Vagina (tissue), 2 donors: ENCODE measurements around the gene BNC2. TPM values are rescaled to one million over a fixed set of nuclear protein-coding genes. Genes with fewer than 3 reads are reported as not detected.

Experiments
- DNase-seq, 2 donors: peaks; one replicate each; pipeline ENCODE4 v3.0.0-alpha.2; 2017; ENCODE audit errors: extremely low spot score in 2 of 2
- H3K27ac ChIP-seq: fragments of 200-600 bp; sonication (generic); one replicate; pipeline ENCODE4 v1.5.1; 2019
- H3K27me3 ChIP-seq: fragments of 200-600 bp; sonication (generic); one replicate; pipeline ENCODE4 v1.5.1; 2019
- H3K36me3 ChIP-seq, 2 donors: fragments of 200-600 bp; sonication (generic); one replicate each; pipeline ENCODE4 v1.5.1; 2017 to 2019
- H3K4me1 ChIP-seq: fragments of 200-600 bp; sonication (generic); one replicate; pipeline ENCODE4 v1.5.1; 2019
- H3K4me3 ChIP-seq, 2 donors: fragments of 200-600 bp; sonication (generic); 1 replicate in 1 of 2; 2 replicates in 1 of 2; pipeline ENCODE4 v1.5.1; 2016 to 2019
- H3K9me3 ChIP-seq: fragments of 200-600 bp; sonication (generic); one replicate; pipeline ENCODE4 v1.5.1; 2019
- POLR2A ChIP-seq, 2 donors: fragments of 450-650 bp; IDR thresholded peaks; one replicate each; pipeline ENCODE4 v1.6.1; 2017; ENCODE audit warnings: antibody characterized with exemption in 2 of 2, mild to moderate bottlenecking in 2 of 2, moderate library complexity in 2 of 2
- POLR2AphosphoS5 ChIP-seq, 2 donors: sonication (generic); formaldehyde crosslinking; IDR thresholded peaks; one replicate each; pipeline ENCODE4 v1.9.0; 2017; ENCODE audit warnings: antibody characterized with exemption in 2 of 2, mild to moderate bottlenecking in 2 of 2, low read depth in 1 of 2; ENCODE audit not compliant: insufficient read depth in 1 of 2
- intact Hi-C: fragments of 100-400 bp; cut with DNase I; formaldehyde crosslinking; loops from one replicate; pipeline ENCODE4 v1.15.1; 2023
- total RNA-seq: library from RNA; depleted of rRNA; stranded (reverse); fragments of >200 nt; gene quantifications from one replicate; pipeline ENCODE4 v1.2.3, GENCODE V29; 2016
- TF ChIP-seq, protein P1 (sequence below), 3 experiments: fragments of 450-650 bp in 2 of 3; fragments of 200-600 bp in 1 of 3; sonication (generic) in 1 of 3; IDR thresholded peaks; one replicate each; pipeline ENCODE4 v1.5.1; 2017 to 2019; ENCODE audit warnings: antibody characterized with exemption in 3 of 3, mild to moderate bottlenecking in 2 of 3, moderate library complexity in 2 of 3

The BNC2 gene
- total RNA-seq, 1 donor from 2014 or later = 33.9 TPM

DNA sequence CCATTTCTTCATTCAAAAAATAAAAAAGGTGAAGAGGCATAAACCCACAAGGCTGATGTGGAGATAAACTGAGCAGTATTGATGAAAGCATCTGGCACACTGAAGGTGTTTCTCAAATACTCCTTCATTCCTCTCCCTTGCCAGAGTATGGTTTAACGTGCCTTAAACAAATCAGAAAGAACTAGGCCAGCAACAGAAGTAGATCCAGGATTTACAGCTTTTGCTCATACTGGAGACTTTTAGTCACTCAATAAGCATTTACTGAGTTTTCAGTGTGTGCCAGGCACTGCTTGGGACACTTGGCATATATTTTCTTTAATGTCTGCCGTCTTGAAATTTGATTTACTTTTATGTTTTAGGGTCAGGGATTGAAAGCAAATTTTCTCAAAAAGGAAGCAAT lies 53.0 kb downstream of the BNC2 start:
- DNase-seq = no peak
- intact Hi-C loops = no loop called here
- no peaks in the 10 kb centered on the region for H3K36me3 ChIP-seq
- no peaks in the 10 kb centered on the region for H3K27me3 ChIP-seq
- no peak overlapping the region for H3K4me3 ChIP-seq
- H3K9me3 ChIP-seq = no peaks in the 10 kb centered on the region
- H3K27ac ChIP-seq = no peak overlapping the region
- peaks cover 26% of the 10 kb centered on the region for H3K4me1 ChIP-seq
- TF ChIP-seq POLR2AphosphoS5 (IDR thresholded peaks at IDR 0.05; ENCODE audit: insufficient read depth in 1 of 2, low read depth in 1 of 2) (no peak), POLR2A (IDR thresholded peaks at IDR 0.05) (no peak)
- TF ChIP-seq, protein P1, sequence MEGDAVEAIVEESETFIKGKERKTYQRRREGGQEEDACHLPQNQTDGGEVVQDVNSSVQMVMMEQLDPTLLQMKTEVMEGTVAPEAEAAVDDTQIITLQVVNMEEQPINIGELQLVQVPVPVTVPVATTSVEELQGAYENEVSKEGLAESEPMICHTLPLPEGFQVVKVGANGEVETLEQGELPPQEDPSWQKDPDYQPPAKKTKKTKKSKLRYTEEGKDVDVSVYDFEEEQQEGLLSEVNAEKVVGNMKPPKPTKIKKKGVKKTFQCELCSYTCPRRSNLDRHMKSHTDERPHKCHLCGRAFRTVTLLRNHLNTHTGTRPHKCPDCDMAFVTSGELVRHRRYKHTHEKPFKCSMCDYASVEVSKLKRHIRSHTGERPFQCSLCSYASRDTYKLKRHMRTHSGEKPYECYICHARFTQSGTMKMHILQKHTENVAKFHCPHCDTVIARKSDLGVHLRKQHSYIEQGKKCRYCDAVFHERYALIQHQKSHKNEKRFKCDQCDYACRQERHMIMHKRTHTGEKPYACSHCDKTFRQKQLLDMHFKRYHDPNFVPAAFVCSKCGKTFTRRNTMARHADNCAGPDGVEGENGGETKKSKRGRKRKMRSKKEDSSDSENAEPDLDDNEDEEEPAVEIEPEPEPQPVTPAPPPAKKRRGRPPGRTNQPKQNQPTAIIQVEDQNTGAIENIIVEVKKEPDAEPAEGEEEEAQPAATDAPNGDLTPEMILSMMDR (IDR thresholded peaks at IDR 0.05) = no peak

DNA sequence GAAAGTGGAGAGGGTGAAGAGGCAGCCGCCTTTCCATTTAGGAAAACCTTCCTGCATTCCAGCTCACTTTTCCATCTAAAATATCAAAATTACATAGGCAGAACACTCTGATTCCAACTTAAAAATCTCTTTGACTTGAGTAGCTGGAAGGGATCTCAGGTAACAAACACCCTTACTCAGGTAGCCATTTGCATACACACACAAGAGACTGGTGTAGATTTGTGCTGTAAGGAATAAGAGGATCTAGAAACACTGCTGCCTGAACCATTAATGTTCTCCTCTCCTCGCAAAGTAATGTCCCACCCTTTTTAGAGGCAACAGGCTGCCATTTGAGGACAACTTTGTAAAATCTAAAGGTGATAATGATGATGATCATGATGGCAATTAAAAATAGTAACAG lies 53.5 kb downstream of the BNC2 start:
- Histone ChIP-seq H3K9me3 (no peaks in the 10 kb centered on the region), H3K36me3 (no peaks in the 10 kb centered on the region), H3K4me3 (no peak overlapping the region), H3K4me1 (peaks cover 25% of the 10 kb centered on the region), H3K27ac (no peak overlapping the region), H3K27me3 (no peaks in the 10 kb centered on the region)
- no peak for TF ChIP-seq POLR2A (IDR thresholded peaks at IDR 0.05)
- TF ChIP-seq, protein P1 (IDR thresholded peaks at IDR 0.05) = no peak
- no peak for TF ChIP-seq POLR2AphosphoS5 (IDR thresholded peaks at IDR 0.05; ENCODE audit: insufficient read depth in 1 of 2, low read depth in 1 of 2)
- DNase-seq = no peak
- intact Hi-C loops = no loop called here

- no peak for DNase-seq
- no peak for TF ChIP-seq POLR2AphosphoS5 (IDR thresholded peaks at IDR 0.05; ENCODE audit: insufficient read depth in 1 of 2, low read depth in 1 of 2)
- TF ChIP-seq, protein P1 (IDR thresholded peaks at IDR 0.05) = no peak
- TF ChIP-seq POLR2A (IDR thresholded peaks at IDR 0.05) = no peak
- no peak overlapping the region for H3K27ac ChIP-seq
- no peaks in the 10 kb centered on the region for H3K9me3 ChIP-seq
- H3K4me1 ChIP-seq = peaks cover 15% of the 10 kb centered on the region
- intact Hi-C loops = no loop called here
- no peak overlapping the region for H3K4me3 ChIP-seq
- no peaks in the 10 kb centered on the region for H3K27me3 ChIP-seq
- no peaks in the 10 kb centered on the region for H3K36me3 ChIP-seq
Measured at GRCh38 chr9:16816011-16816410, 54.5 kb downstream of the BNC2 start.

DNA sequence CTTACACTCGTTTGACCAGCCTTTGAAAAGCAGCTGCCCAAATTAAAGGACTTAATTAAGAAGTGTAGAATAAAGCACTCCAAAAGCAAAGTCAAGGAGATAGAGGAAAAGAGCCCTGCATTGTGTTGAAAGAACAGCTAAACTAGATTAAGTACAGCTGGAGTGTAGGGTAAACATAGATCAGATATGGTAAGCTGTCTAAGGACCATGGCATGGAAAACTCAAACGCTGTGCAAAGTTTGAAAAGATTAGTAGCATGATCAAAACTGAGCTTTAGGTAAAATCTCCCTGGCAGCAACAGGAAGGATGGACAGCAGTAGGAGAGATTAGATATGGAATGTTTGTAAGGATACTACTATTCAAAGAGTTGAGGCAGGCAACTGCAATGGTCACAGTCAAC lies 55.4 kb downstream of the BNC2 start:
- Histone ChIP-seq H3K4me1 (peaks cover 12% of the 10 kb centered on the region), H3K36me3 (no peaks in the 10 kb centered on the region), H3K27me3 (no peaks in the 10 kb centered on the region), H3K4me3 (no peak overlapping the region), H3K9me3 (no peaks in the 10 kb centered on the region), H3K27ac (no peak overlapping the region)
- intact Hi-C loops = no loop called here
- TF ChIP-seq, protein P1 (IDR thresholded peaks at IDR 0.05) = no peak
- TF ChIP-seq POLR2A (IDR thresholded peaks at IDR 0.05) (no peak), POLR2AphosphoS5 (IDR thresholded peaks at IDR 0.05; ENCODE audit: insufficient read depth in 1 of 2, low read depth in 1 of 2) (no peak)
- no peak for DNase-seq

- H3K36me3 ChIP-seq = no peaks in the 10 kb centered on the region
- no peak overlapping the region for H3K4me3 ChIP-seq
- TF ChIP-seq POLR2AphosphoS5 (IDR thresholded peaks at IDR 0.05; ENCODE audit: insufficient read depth in 1 of 2, low read depth in 1 of 2) = no peak
- TF ChIP-seq, protein P1 (IDR thresholded peaks at IDR 0.05) = no peak
- TF ChIP-seq POLR2A (IDR thresholded peaks at IDR 0.05) = no peak
- H3K27ac ChIP-seq = no peak overlapping the region
- no peaks in the 10 kb centered on the region for H3K9me3 ChIP-seq
- H3K4me1 ChIP-seq = peaks cover 12% of the 10 kb centered on the region
- no peaks in the 10 kb centered on the region for H3K27me3 ChIP-seq
- intact Hi-C loops = no loop called here
- no peak for DNase-seq
Measured at GRCh38 chr9:16813838-16814237, 56.6 kb downstream of the BNC2 start.
